GM23248 (cell line): ENCODE measurements around the gene NACC1.

Experiments
- EZH2 ChIP-seq: fragments of 200-600 bp; sonication (generic); IDR thresholded peaks from 2 replicates; pipeline ENCODE4 v1.6.1; 2018; ENCODE audit warnings: antibody characterized with exemption, mild to moderate bottlenecking; ENCODE audit not compliant: insufficient read depth, poor library complexity, severe bottlenecking
- EZH2phosphoT487 ChIP-seq: fragments of 200-600 bp; sonication (generic); IDR thresholded peaks from 2 replicates; pipeline ENCODE4 v1.6.1; 2018; ENCODE audit warnings: antibody characterized with exemption, moderate library complexity, mild to moderate bottlenecking, low read depth; ENCODE audit not compliant: insufficient read depth

GRCh38 chr19:13120031-13120430 lies 2.0 kb downstream of the NACC1 start:
- TF ChIP-seq EZH2phosphoT487 (no peak), EZH2 (no peak)
